HEK293 (cell line): ENCODE results near the gene TMEM125.

Source experiments
- CTCF ChIA-PET: fragments of 350-600 bp; formaldehyde crosslinking; extraction: SDS; loops from one replicate; lab custom pipeline; 2021; ENCODE audit warnings: antibody characterized with exemption; lab: Yijun Ruan, JAX
- POLR2A ChIA-PET: fragments of 300-600 bp; formaldehyde crosslinking; extraction: SDS; loops from one replicate; lab custom pipeline; 2020; ENCODE audit warnings: antibody characterized with exemption, inconsistent platforms; lab: Yijun Ruan, JAX
- H3K27ac ChIP-seq: fragments of 200-500 bp; sonication (Bioruptor generic); 2 replicates; pipeline ENCODE4 v1.5.1; 2014; ENCODE audit warnings: low read depth, low read length, control low read depth, inconsistent platforms; ENCODE audit errors: extremely low read depth
- H3K36me3 ChIP-seq, 2 experiments: fragments of 200-500 bp in 1 of 2; sonication (Bioruptor generic) in 1 of 2; 1 replicate in 1 of 2; 2 replicates in 1 of 2; pipeline ENCODE4 v1.5.1; 2014 to 2017; ENCODE audit warnings: inconsistent platforms in 2 of 2, low read length in 2 of 2; ENCODE audit not compliant: control insufficient read depth in 2 of 2, insufficient read depth in 1 of 2
- H3K4me1 ChIP-seq: fragments of 200-500 bp; sonication (Bioruptor generic); 2 replicates; pipeline ENCODE4 v1.5.1; 2014; ENCODE audit warnings: mild to moderate bottlenecking, low read length, inconsistent platforms; ENCODE audit not compliant: control insufficient read depth, insufficient read depth
- H3K4me3 ChIP-seq: 2 replicates; pipeline ENCODE4 v1.5.1; 2011; ENCODE audit warnings: low read depth, mild to moderate bottlenecking, control low read depth, low read length, moderate library complexity
- H3K9me3 ChIP-seq: fragments of 200-500 bp; sonication (Bioruptor generic); 2 replicates; pipeline ENCODE4 v1.5.1; 2014; ENCODE audit warnings: low read depth, low read length, inconsistent platforms; ENCODE audit not compliant: control insufficient read depth, insufficient read depth
- ATF2 ChIP-seq: fragments of 450-650 bp; formaldehyde crosslinking; IDR thresholded peaks from 2 replicates; pipeline ENCODE4 v1.5.1; 2016; ENCODE audit warnings: missing biosample characterization, missing genetic modification characterization, low read depth
- EGR2 ChIP-seq: fragments of 450-650 bp; formaldehyde crosslinking; IDR thresholded peaks from 2 replicates; pipeline ENCODE4 v1.5.1; 2016; ENCODE audit warnings: low read depth, missing biosample characterization, missing genetic modification characterization
- KLF1 ChIP-seq: fragments of 450-650 bp; formaldehyde crosslinking; IDR thresholded peaks from 2 replicates; pipeline ENCODE4 v1.5.1; 2016; ENCODE audit warnings: missing biosample characterization, missing genetic modification characterization
- KLF10 ChIP-seq: fragments of 450-650 bp; IDR thresholded peaks from 2 replicates; pipeline ENCODE4 v1.5.1; 2018; ENCODE audit warnings: missing biosample characterization, mild to moderate bottlenecking, missing genetic modification characterization
- MEIS1 ChIP-seq: sonication (generic); formaldehyde crosslinking; IDR thresholded peaks from 2 replicates; pipeline ENCODE4 v1.8.1; 2022; ENCODE audit warnings: missing genetic modification reagents, mild to moderate bottlenecking, borderline replicate concordance
- MZF1 ChIP-seq: fragments of 450-650 bp; formaldehyde crosslinking; IDR thresholded peaks from 2 replicates; pipeline ENCODE4 v1.5.1; 2017; ENCODE audit warnings: missing biosample characterization, missing genetic modification characterization, borderline replicate concordance
- PATZ1 ChIP-seq: fragments of 450-650 bp; formaldehyde crosslinking; IDR thresholded peaks from 2 replicates; pipeline ENCODE4 v1.5.1; 2016; ENCODE audit warnings: missing biosample characterization, missing genetic modification characterization
- ZBTB1 ChIP-seq: fragments of 450-650 bp; formaldehyde crosslinking; IDR thresholded peaks from 2 replicates; pipeline ENCODE4 v1.5.1; 2016; ENCODE audit warnings: missing biosample characterization, missing genetic modification characterization
- ZBTB48 ChIP-seq: fragments of 450-650 bp; formaldehyde crosslinking; IDR thresholded peaks from 2 replicates; pipeline ENCODE4 v1.5.1; 2016; ENCODE audit warnings: missing biosample characterization, missing genetic modification characterization
- ZEB2 ChIP-seq: fragments of 450-650 bp; formaldehyde crosslinking; IDR thresholded peaks from 2 replicates; pipeline ENCODE4 v1.5.1; 2016; ENCODE audit warnings: missing biosample characterization, missing genetic modification characterization
- ZNF133 ChIP-seq: fragments of 450-650 bp; formaldehyde crosslinking; IDR thresholded peaks from 2 replicates; pipeline ENCODE4 v1.5.1; 2016; ENCODE audit warnings: missing biosample characterization, missing genetic modification characterization
- ZNF140 ChIP-seq: fragments of 450-650 bp; formaldehyde crosslinking; IDR thresholded peaks from 2 replicates; pipeline ENCODE4 v1.5.1; 2016; ENCODE audit warnings: missing biosample characterization, missing genetic modification characterization
- ZNF155 ChIP-seq: fragments of 450-650 bp; formaldehyde crosslinking; IDR thresholded peaks from 2 replicates; pipeline ENCODE4 v1.5.1; 2016; ENCODE audit warnings: missing biosample characterization, missing genetic modification characterization
- ZNF16 ChIP-seq: fragments of 450-650 bp; formaldehyde crosslinking; IDR thresholded peaks from 2 replicates; pipeline ENCODE4 v1.5.1; 2016; ENCODE audit warnings: low read depth, missing biosample characterization, missing genetic modification characterization
- ZNF350 ChIP-seq: fragments of 450-650 bp; formaldehyde crosslinking; IDR thresholded peaks from 2 replicates; pipeline ENCODE4 v1.5.0; 2017; ENCODE audit warnings: missing biosample characterization, mild to moderate bottlenecking, missing genetic modification characterization
- ZNF404 ChIP-seq: fragments of 450-650 bp; formaldehyde crosslinking; IDR thresholded peaks from 2 replicates; pipeline ENCODE4 v1.5.1; 2017; ENCODE audit warnings: missing biosample characterization, missing genetic modification characterization
- ZNF518A ChIP-seq: fragments of 450-650 bp; formaldehyde crosslinking; conservative IDR thresholded peaks from 2 replicates; pipeline ENCODE4 v1.5.1; 2016; ENCODE audit warnings: low read depth, missing biosample characterization, missing genetic modification characterization
- ZNF596 ChIP-seq: fragments of 450-650 bp; IDR thresholded peaks from 2 replicates; pipeline ENCODE4 v1.5.0; 2018; ENCODE audit warnings: missing biosample characterization, mild to moderate bottlenecking, missing genetic modification characterization, moderate library complexity
- ZNF629 ChIP-seq: fragments of 450-650 bp; formaldehyde crosslinking; IDR thresholded peaks from 2 replicates; pipeline ENCODE4 v1.5.1; 2017; ENCODE audit warnings: missing biosample characterization, missing genetic modification characterization
- ZNF660 ChIP-seq: fragments of 450-650 bp; IDR thresholded peaks from 2 replicates; pipeline ENCODE4 v1.5.1; 2018; ENCODE audit warnings: missing biosample characterization, mild to moderate bottlenecking, missing genetic modification characterization
- ZNF670 ChIP-seq: fragments of 450-650 bp; formaldehyde crosslinking; IDR thresholded peaks from 2 replicates; pipeline ENCODE4 v1.5.1; 2016; ENCODE audit warnings: missing biosample characterization, missing genetic modification characterization, low read depth
- ZNF792 ChIP-seq: fragments of 450-650 bp; formaldehyde crosslinking; IDR thresholded peaks from 2 replicates; pipeline ENCODE4 v1.5.1; 2016; ENCODE audit warnings: missing biosample characterization, missing genetic modification characterization
- ZSCAN16 ChIP-seq: fragments of 450-650 bp; formaldehyde crosslinking; IDR thresholded peaks from 2 replicates; pipeline ENCODE4 v1.5.1; 2016; ENCODE audit warnings: missing biosample characterization, missing genetic modification characterization
- ZSCAN5A ChIP-seq: fragments of 450-650 bp; formaldehyde crosslinking; IDR thresholded peaks from 2 replicates; pipeline ENCODE4 v1.5.1; 2016; ENCODE audit warnings: missing biosample characterization, missing genetic modification characterization
- ZXDB ChIP-seq: fragments of 450-650 bp; formaldehyde crosslinking; IDR thresholded peaks from 2 replicates; pipeline ENCODE4 v1.5.1; 2016; ENCODE audit warnings: missing biosample characterization, missing genetic modification characterization

The TMEM125 gene

GRCh38 chr1:43319766-43320165 lies 50.0 kb downstream of the TMEM125 start:
- POLR2A ChIA-PET = no interaction called here

GRCh38 chr1:43321331-43321891 lies 51.6 kb downstream of the TMEM125 start:
- CTCF ChIA-PET = no interaction called here
- POLR2A ChIA-PET = interaction anchor here (0.5 kb wide), 1 partner anchor 45 kb away, joined by 3 read pairs; no protein-coding TSS in a partner anchor
- Histone ChIP-seq H3K9me3 (no peaks in the 10 kb centered on the region), H3K27ac (no peak overlapping the region), H3K4me1 (no peaks in the 10 kb centered on the region)
- TF ChIP-seq ZEB2 (tag by site-specific recombination) (no peak), ZNF140 (tag by site-specific recombination) (no peak), ZNF518A (tag by site-specific recombination) (no peak), ZNF629 (no peak), ZNF670 (no peak), ZNF596 (tag by site-specific recombination) (no peak), PATZ1 (tag by site-specific recombination) (no peak), EGR2 (tag by site-specific recombination) (no peak), ZNF404 (tag by site-specific recombination) (no peak), MEIS1 (no peak), KLF10 (tag by site-specific recombination) (no peak), ZNF660 (tag by site-specific recombination) (no peak), ZXDB (tag by site-specific recombination) (no peak), ZNF133 (tag by site-specific recombination) (no peak), ZNF155 (tag by site-specific recombination) (no peak), ZNF16 (tag by site-specific recombination) (no peak), ZSCAN16 (tag by site-specific recombination) (no peak), ZNF792 (tag by site-specific recombination) (no peak)
- TF ChIP-seq, all 188 proteins: peak for 0
- Histone ChIP-seq H3K4me3 (no peak overlapping the region), H3K36me3 (no peaks in the 10 kb centered on the region)

More at GRCh38 chr1:43319766-43320165, 50.0 kb downstream of the TMEM125 start:
- TF ChIP-seq ATF2 (tag by site-specific recombination) (no peak), ZNF350 (tag by site-specific recombination) (no peak), ZBTB48 (tag by site-specific recombination) (no peak), ZSCAN5A (no peak), KLF1 (tag by site-specific recombination) (no peak), MZF1 (tag by site-specific recombination) (no peak), ZBTB1 (tag by site-specific recombination) (no peak)
- Histone ChIP-seq H3K4me3 (no peak overlapping the region), H3K9me3 (no peaks in the 10 kb centered on the region), H3K27ac (no peak overlapping the region), H3K36me3 (no peaks in the 10 kb centered on the region), H3K4me1 (no peaks in the 10 kb centered on the region)
- CTCF ChIA-PET = no interaction called here
